ENCODE data around the gene CDK14. TPM values are rescaled to one million over a fixed set of nuclear protein-coding genes. Genes with fewer than 3 reads are reported as not detected.

Gene CDK14
- total and polyA plus RNA-seq, 4 donors: 4.2 to 12.4 (median 7.4) TPM

GRCh38 chr7:90625562-90625961, 29.4 kb downstream of the CDK14 start:
- Histone ChIP-seq H3K4me3 (ENCODE audit: low read depth in 1 of 3, low read length in 3 of 3) (no peak overlapping the region), H3K27ac (ENCODE audit: low read depth in 1 of 2, low read length in 2 of 2) (peak overlapping the region in 1 of 2 donors; percentile 3), H3K4me1 (ENCODE audit: control insufficient read depth in 4 of 4, insufficient read depth in 4 of 4, low read length in 3 of 4) (peaks cover 0 to 11% (median 6%) of the 10 kb centered on the region in 4 donors), H3K36me3 (ENCODE audit: control insufficient read depth in 4 of 4, insufficient read depth in 3 of 4, low read depth in 1 of 4, low read length in 3 of 4) (no peaks in the 10 kb centered on the region), H3K9ac (ENCODE audit: low read depth in 1 of 2, low read length in 2 of 2) (no peak overlapping the region), H3K27me3 (ENCODE audit: control insufficient read depth in 4 of 4, insufficient read depth in 4 of 4, low read length in 3 of 4) (no peaks in the 10 kb centered on the region), H3K9me3 (ENCODE audit: control insufficient read depth in 4 of 4, low read length in 3 of 4) (no peaks in the 10 kb centered on the region)
- DNase-seq (ENCODE audit: low spot score): no peak
- WGBS: 68% methylated on average over 3 of the region's 3 CpGs
- no peak for TF ChIP-seq GABPA (IDR thresholded peaks at IDR 0.05 in 1 of 2, conservative IDR thresholded peaks at IDR 0.05 in 1 of 2)
- TF ChIP-seq RAD21 (IDR thresholded peaks at IDR 0.05): no peak
- TF ChIP-seq SP1 (IDR thresholded peaks at IDR 0.05): no peak
- TF ChIP-seq YY1 (IDR thresholded peaks at IDR 0.05): no peak
- no peak for TF ChIP-seq REST (IDR thresholded peaks at IDR 0.05)
- no peak for TF ChIP-seq ZBTB33 (IDR thresholded peaks at IDR 0.05)
- no peak for TF ChIP-seq HNF4G (IDR thresholded peaks at IDR 0.05)
- no peak for TF ChIP-seq CTCF (IDR thresholded peaks at IDR 0.05; ENCODE audit: low read depth, low read length, missing input control)
- no peak for TF ChIP-seq RXRA (IDR thresholded peaks at IDR 0.05)
- no peak for TF ChIP-seq JUND (IDR thresholded peaks at IDR 0.05)
- no peak for TF ChIP-seq MAX (IDR thresholded peaks at IDR 0.05)
- TF ChIP-seq NR2F2 (IDR thresholded peaks at IDR 0.05): no peak
- TF ChIP-seq ATF3 (IDR thresholded peaks at IDR 0.05): no peak

GRCh38 chr7:90626013-90626412, 29.9 kb downstream of the CDK14 start:
- no peak for DNase-seq (ENCODE audit: low spot score)
- Histone ChIP-seq H3K4me3 (ENCODE audit: low read depth in 1 of 3, low read length in 3 of 3) (no peak overlapping the region), H3K9me3 (ENCODE audit: control insufficient read depth in 4 of 4, low read length in 3 of 4) (no peaks in the 10 kb centered on the region), H3K27me3 (ENCODE audit: control insufficient read depth in 4 of 4, insufficient read depth in 4 of 4, low read length in 3 of 4) (no peaks in the 10 kb centered on the region), H3K27ac (ENCODE audit: low read depth in 1 of 2, low read length in 2 of 2) (peak overlapping the region in 1 of 2 donors; percentile 3), H3K9ac (ENCODE audit: low read depth in 1 of 2, low read length in 2 of 2) (no peak overlapping the region), H3K36me3 (ENCODE audit: control insufficient read depth in 4 of 4, insufficient read depth in 3 of 4, low read depth in 1 of 4, low read length in 3 of 4) (no peaks in the 10 kb centered on the region), H3K4me1 (ENCODE audit: control insufficient read depth in 4 of 4, insufficient read depth in 4 of 4, low read length in 3 of 4) (peaks cover 0 to 11% (median 6%) of the 10 kb centered on the region in 4 donors)
- 69% methylated on average over 3 of the region's 3 CpGs for WGBS
- TF ChIP-seq YY1 (IDR thresholded peaks at IDR 0.05) (no peak), JUND (IDR thresholded peaks at IDR 0.05) (no peak), REST (IDR thresholded peaks at IDR 0.05) (no peak), TAF1 (conservative IDR thresholded peaks at IDR 0.05) (no peak), ATF3 (IDR thresholded peaks at IDR 0.05) (no peak), NR2F2 (IDR thresholded peaks at IDR 0.05) (no peak), GABPA (IDR thresholded peaks at IDR 0.05 in 1 of 2, conservative IDR thresholded peaks at IDR 0.05 in 1 of 2) (no peak), HNF4G (IDR thresholded peaks at IDR 0.05) (no peak)
